Fibroblast of pulmonary artery (primary cell): ENCODE measurements around the gene TFAM.
A peak's percentile ranks its signal among the peaks of the same experiment; 100 is the strongest.

Experiments used
- DNase-seq: peaks from one replicate; pipeline ENCODE4 v3.0.0-alpha.2; 2010; ENCODE audit warnings: low read depth
- H3K4me3 ChIP-seq: replicated peaks from 2 replicates; pipeline ENCODE4 v1.5.1; 2011; ENCODE audit warnings: low read depth, mild to moderate bottlenecking, control low read depth, low read length, moderate library complexity
- TF ChIP-seq, protein P1 (sequence below): IDR thresholded peaks from 2 replicates; pipeline ENCODE4 v1.5.1; 2011; ENCODE audit warnings: mild to moderate bottlenecking, control low read depth, low read length, inconsistent platforms; ENCODE audit errors: missing control alignments

TFAM gene

DNA sequence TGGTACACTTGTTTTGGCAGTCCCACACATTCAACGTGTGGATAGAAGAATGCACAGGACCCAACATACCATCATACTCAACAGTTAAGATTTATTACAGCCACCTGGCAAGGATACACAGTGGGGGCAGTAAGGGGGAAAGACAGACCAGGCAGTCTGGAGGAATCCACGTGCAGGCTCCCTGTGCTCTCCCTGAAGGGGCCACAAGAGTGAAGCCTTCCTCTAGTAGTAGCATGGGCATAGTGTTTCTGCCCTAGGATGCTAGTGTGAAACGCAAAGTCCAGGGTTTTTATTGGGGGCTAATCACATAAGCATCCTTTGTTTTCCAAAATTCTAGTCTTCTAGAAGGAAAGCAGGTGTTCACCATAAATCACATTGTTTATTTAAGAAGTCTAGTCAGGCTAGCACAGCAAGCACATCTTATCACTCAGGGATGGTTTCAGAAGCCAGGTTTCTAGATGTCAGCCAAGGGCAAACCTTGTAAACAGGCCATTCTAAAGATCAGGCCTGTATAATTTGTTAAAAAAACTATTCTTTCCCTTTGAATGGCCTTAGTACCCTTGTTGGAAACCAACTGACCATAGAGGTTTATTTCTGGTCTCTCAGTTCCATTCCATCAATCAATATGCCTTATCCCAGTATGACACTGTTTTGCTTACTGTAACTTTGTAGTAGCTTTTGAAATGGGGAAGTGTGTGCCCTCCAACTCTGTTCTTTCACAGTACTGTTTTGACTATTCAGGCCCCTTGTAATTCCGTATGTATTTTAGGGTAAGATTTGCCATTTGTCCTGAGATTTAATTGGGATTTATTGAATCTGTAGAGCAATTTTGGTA is 12.4 kb upstream of the TFAM start:
- DNase-seq = no peak
- TF ChIP-seq, protein P1, sequence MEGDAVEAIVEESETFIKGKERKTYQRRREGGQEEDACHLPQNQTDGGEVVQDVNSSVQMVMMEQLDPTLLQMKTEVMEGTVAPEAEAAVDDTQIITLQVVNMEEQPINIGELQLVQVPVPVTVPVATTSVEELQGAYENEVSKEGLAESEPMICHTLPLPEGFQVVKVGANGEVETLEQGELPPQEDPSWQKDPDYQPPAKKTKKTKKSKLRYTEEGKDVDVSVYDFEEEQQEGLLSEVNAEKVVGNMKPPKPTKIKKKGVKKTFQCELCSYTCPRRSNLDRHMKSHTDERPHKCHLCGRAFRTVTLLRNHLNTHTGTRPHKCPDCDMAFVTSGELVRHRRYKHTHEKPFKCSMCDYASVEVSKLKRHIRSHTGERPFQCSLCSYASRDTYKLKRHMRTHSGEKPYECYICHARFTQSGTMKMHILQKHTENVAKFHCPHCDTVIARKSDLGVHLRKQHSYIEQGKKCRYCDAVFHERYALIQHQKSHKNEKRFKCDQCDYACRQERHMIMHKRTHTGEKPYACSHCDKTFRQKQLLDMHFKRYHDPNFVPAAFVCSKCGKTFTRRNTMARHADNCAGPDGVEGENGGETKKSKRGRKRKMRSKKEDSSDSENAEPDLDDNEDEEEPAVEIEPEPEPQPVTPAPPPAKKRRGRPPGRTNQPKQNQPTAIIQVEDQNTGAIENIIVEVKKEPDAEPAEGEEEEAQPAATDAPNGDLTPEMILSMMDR = no peak
- H3K4me3 ChIP-seq = no peak overlapping the region

DNA sequence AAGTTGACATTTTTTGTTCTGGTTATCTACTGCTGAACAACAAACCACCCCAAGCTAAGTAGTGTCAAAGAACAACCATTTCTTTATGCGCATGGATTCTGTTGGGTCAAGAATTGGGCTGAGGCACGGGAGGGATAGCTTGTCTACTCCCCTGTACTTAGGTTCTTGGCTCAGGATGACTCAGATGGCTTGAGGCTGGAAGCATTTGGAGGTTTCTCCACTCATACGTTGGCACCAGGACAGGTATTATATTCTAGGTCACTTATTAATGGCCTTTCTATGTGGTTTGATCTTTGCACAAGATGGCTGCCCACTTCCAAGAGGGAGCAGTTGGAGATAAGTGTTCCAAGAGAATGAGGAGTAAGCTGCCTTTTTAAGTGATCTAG is 11.8 kb upstream of the TFAM start:
- no peak for DNase-seq
- TF ChIP-seq, protein P1 = no peak
- no peak overlapping the region for H3K4me3 ChIP-seq

DNA sequence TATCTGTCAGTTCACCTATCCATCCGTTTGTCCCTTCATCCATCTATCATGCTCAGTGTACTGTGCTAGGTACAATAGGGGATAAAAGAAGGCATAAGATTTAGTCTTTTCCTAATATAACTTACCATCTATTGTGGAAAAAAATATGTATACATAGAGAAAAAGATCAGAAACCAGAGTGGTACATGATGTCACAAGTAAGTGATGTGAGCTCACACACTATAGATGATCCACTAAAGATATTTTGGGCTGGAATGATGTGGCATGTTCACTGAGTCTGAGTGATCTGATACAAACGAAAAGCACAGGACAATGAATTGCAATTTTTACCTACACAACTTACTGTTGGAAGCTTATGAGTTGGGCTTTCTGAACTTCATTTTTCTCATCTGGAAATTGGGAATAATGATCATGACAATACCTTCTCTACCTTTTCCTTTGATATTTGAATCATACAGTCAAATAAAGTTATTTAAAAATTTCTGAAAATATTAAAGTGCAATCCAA is 2.7 kb upstream of the TFAM start:
- DNase-seq = no peak
- H3K4me3 ChIP-seq = no peak overlapping the region
- TF ChIP-seq, protein P1 = no peak

DNA sequence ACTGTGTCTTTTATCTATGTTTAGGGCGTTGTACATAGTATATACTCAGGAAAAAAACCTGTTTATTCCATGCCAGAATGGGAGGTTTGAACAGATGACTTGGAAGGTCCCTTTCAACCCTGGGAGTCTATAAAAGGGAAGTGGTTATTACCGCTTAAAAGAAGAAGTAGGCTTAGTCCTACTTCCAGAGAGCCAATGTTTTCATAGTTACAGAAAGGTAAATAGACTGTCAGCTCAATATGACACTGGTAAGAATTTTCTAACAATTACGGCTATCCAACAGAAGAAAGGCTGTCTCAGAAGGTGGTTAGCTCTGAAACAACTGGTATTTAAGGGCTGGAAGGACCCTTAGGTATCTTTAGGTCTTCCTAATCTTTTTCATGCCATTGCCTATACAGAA is 1.1 kb upstream of the TFAM start:
- no peak for DNase-seq
- peak overlapping the region; percentile 72 for H3K4me3 ChIP-seq
- TF ChIP-seq, protein P1 = no peak

DNA sequence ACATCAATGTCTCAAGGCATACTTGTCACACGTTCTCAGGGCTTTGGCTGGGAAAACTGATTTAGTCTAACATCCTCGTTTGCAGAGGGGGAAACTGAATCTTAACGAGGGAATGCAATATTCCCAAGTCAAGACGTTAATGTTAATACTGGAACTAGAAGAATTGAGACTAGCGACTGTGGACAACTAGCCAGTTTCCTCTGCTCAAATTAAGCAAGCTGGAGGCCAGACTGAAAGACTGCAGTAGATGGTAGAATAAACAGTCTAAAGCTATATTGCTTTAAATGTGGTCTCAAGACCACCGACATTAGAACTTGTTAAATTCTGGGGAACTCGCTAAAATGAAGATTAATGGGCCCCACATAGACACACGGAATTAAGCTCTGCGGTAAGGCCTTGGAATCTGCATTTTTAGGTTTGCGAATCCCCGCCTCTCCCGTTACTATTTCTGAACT is 639 bp upstream of the TFAM start:
- H3K4me3 ChIP-seq = peak overlapping the region; percentile 72
- DNase-seq = no peak
- TF ChIP-seq, protein P1 = no peak

- peak; percentile 23 for DNase-seq
- H3K4me3 ChIP-seq = peak overlapping the region; percentile 72
- TF ChIP-seq, protein P1 = no peak
Observed at GRCh38 chr10:58385784-58386112, 538 bp downstream of the TFAM start.

DNA sequence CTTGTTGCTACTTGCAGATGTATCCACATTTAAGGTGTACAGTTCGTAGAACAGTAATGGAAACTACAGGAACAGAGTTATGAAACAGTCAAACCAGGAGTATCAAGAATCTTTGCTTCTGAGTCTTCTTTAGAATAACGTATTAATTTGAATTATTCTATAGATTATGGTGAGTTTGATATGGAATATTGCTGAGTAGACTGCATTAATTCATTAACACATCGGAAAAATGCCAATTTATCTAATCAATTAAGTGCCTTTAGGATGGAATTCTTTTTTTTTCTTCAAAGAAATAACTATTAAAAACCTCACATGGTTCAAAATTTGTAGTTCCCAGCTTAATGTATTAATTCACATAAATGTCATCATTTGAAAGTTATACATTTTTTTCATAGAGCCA is 3.8 kb downstream of the TFAM start:
- TF ChIP-seq, protein P1 = no peak
- DNase-seq = no peak
- H3K4me3 ChIP-seq = no peak overlapping the region
